A549 treated with GW870086 at 1 μM for 4 hours (cell line): ENCODE results near the gene NOL11. TPM values are rescaled to one million over a fixed set of nuclear protein-coding genes. Genes with fewer than 3 reads are reported as not detected.

Source experiments
- total RNA-seq: library from RNA; stranded (reverse); fragments of 200-300 nt; extraction: Qiagen RNA extraction; gene quantifications from 5 replicates; pipeline ENCODE4 v1.2.3, GENCODE V29; 2022; ENCODE audit warnings: low read depth

Gene NOL11
- total RNA-seq, result 71.8 to 84.9 TPM (median 80.5 TPM) in 5 replicates

GRCh38 chr17:67717624-67718324, at the start of gene NOL11:
Gene NOL11 (plus strand): TSS chr17:67717936. CDS start chr17:67717948, 12 bp downstream.

Other genes starting within 250 kb of the NOL11 start
- gene BPTF, start 107.6 kb downstream of the NOL11 start, total RNA-seq, result 32.7 to 39.9 TPM (median 37.0 TPM) in 5 replicates